Trophoblast cell (in vitro differentiated cells and primary cell): ENCODE data around the gene FAM117A.
"Not testable (repeated sequence)": the region's sequence is repeated elsewhere in the genome, so short reads cannot be mapped to it uniquely, and the experiment has no call there.

ENCODE experiments used
- DNase-seq, 2 donors: peaks; one replicate each; pipeline ENCODE4 v3.0.0-alpha.2; 2016
- H2AFZ ChIP-seq: 2 replicates; pipeline ENCODE4 v1.6.1; 2013; ENCODE audit warnings: low read length, moderate library complexity, mild to moderate bottlenecking; ENCODE audit not compliant: insufficient read depth, poor library complexity
- H2AK5ac ChIP-seq: 2 replicates; pipeline ENCODE4 v1.6.1; 2013; ENCODE audit warnings: mild to moderate bottlenecking, low read length
- H2BK120ac ChIP-seq: 2 replicates; pipeline ENCODE4 v1.6.1; 2013; ENCODE audit warnings: low read length, mild to moderate bottlenecking, moderate library complexity; ENCODE audit not compliant: insufficient read depth, poor library complexity
- H2BK12ac ChIP-seq: 2 replicates; pipeline ENCODE4 v1.6.1; 2013; ENCODE audit warnings: mild to moderate bottlenecking, low read length, moderate library complexity
- H2BK5ac ChIP-seq: 2 replicates; pipeline ENCODE4 v1.6.1; 2013; ENCODE audit warnings: low read length, low read depth, moderate library complexity, mild to moderate bottlenecking; ENCODE audit not compliant: poor library complexity
- H3K14ac ChIP-seq: 2 replicates; pipeline ENCODE4 v1.6.1; 2013; ENCODE audit warnings: mild to moderate bottlenecking, low read length
- H3K18ac ChIP-seq: 2 replicates; pipeline ENCODE4 v1.6.1; 2013; ENCODE audit warnings: mild to moderate bottlenecking, low read length
- H3K23ac ChIP-seq: 2 replicates; pipeline ENCODE4 v1.6.1; 2013; ENCODE audit warnings: low read length
- H3K27ac ChIP-seq: 2 replicates; pipeline ENCODE4 v1.5.1; 2013; ENCODE audit warnings: low read depth, mild to moderate bottlenecking, inconsistent platforms, low read length, moderate library complexity
- H3K27me3 ChIP-seq: 2 replicates; pipeline ENCODE4 v1.6.1; 2013; ENCODE audit warnings: inconsistent platforms, mild to moderate bottlenecking, low read length, moderate library complexity; ENCODE audit not compliant: insufficient read depth
- H3K36me3 ChIP-seq, 2 experiments: 1 replicate in 1 of 2; 2 replicates in 1 of 2; pipeline ENCODE4 v1.6.1; 2013; ENCODE audit warnings: low read length in 2 of 2, mild to moderate bottlenecking in 2 of 2, moderate library complexity in 1 of 2; ENCODE audit not compliant: insufficient read depth in 2 of 2, control insufficient read depth in 1 of 2
- H3K4ac ChIP-seq: 2 replicates; pipeline ENCODE4 v1.6.1; 2013; ENCODE audit warnings: low read depth, mild to moderate bottlenecking, low read length, moderate library complexity
- H3K4me1 ChIP-seq, 2 experiments: 1 replicate in 1 of 2; 2 replicates in 1 of 2; pipeline ENCODE4 v1.6.1; 2013; ENCODE audit warnings: low read length in 2 of 2, mild to moderate bottlenecking in 2 of 2, moderate library complexity in 1 of 2; ENCODE audit not compliant: insufficient read depth in 2 of 2, control insufficient read depth in 1 of 2
- H3K4me2 ChIP-seq: 2 replicates; pipeline ENCODE4 v1.6.1; 2013; ENCODE audit warnings: inconsistent platforms, mild to moderate bottlenecking, low read length, moderate library complexity
- H3K4me3 ChIP-seq: 2 replicates; pipeline ENCODE4 v1.5.1; 2013; ENCODE audit warnings: mild to moderate bottlenecking, low read depth, low read length, inconsistent platforms
- H3K79me1 ChIP-seq: one replicate; pipeline ENCODE4 v1.6.1; 2013; ENCODE audit warnings: low read length
- H3K79me2 ChIP-seq: 2 replicates; pipeline ENCODE4 v1.6.1; 2013; ENCODE audit warnings: low read length, mild to moderate bottlenecking; ENCODE audit not compliant: control insufficient read depth, insufficient read depth, poor library complexity
- H3K9ac ChIP-seq: 2 replicates; pipeline ENCODE4 v1.6.1; 2013; ENCODE audit warnings: mild to moderate bottlenecking, low read length
- H3K9me3 ChIP-seq: 2 replicates; pipeline ENCODE4 v1.6.1; 2013; ENCODE audit warnings: low read depth, mild to moderate bottlenecking, control low read depth, inconsistent platforms, low read length; ENCODE audit not compliant: insufficient read depth
- H4K12ac ChIP-seq: 2 replicates; pipeline ENCODE4 v1.6.1; 2013; ENCODE audit warnings: low read depth, mild to moderate bottlenecking, low read length, moderate library complexity
- H4K8ac ChIP-seq: 2 replicates; pipeline ENCODE4 v1.6.1; 2013; ENCODE audit warnings: low read depth, mild to moderate bottlenecking, low read length, moderate library complexity
- H4K91ac ChIP-seq: one replicate; pipeline ENCODE4 v1.6.1; 2013; ENCODE audit warnings: low read depth, mild to moderate bottlenecking, low read length, moderate library complexity
- WGBS: extraction: QIAGEN DNeasy Blood & Tissue Kit; methylation state at CpG from one replicate; pipeline ENCODE4 v1.1.7; 2013; ENCODE audit warnings: missing lambda C conversion rate; ENCODE audit not compliant: insufficient read length, insufficient coverage; ENCODE audit errors: extremely low coverage; 5-methylcytosine and 5-hydroxymethylcytosine counted together

FAM117A gene

GRCh38 chr17:49724552-49724951, 39.4 kb downstream of the FAM117A start:
- H3K18ac ChIP-seq, H3K4ac ChIP-seq, H3K4me1 ChIP-seq, H3K27me3 ChIP-seq, H3K23ac ChIP-seq, H3K36me3 ChIP-seq, H2AFZ ChIP-seq, H3K4me3 ChIP-seq, H2BK5ac ChIP-seq, H3K27ac ChIP-seq, H4K12ac ChIP-seq, H2AK5ac ChIP-seq, H3K4me2 ChIP-seq, H3K14ac ChIP-seq, H3K9me3 ChIP-seq, H3K79me1 ChIP-seq, H4K91ac ChIP-seq, H3K9ac ChIP-seq, H2BK12ac ChIP-seq, H2BK120ac ChIP-seq, H4K8ac ChIP-seq, DNase-seq, H3K79me2 ChIP-seq: not testable (repeated sequence)
- WGBS, result no CpG with 5 or more reads among the region's 6 CpGs

GRCh38 chr17:49723423-49723822, 40.5 kb downstream of the FAM117A start:
- H3K4me1 ChIP-seq, result no peaks in the 10 kb centered on the region
- WGBS, result no CpG with 5 or more reads among the region's 8 CpGs
- no peak overlapping the region for H2BK5ac ChIP-seq

GRCh38 chr17:49722066-49722465, 41.9 kb downstream of the FAM117A start:
- no peak overlapping the region for H2AFZ ChIP-seq
- peaks cover 2% of the 10 kb centered on the region for H3K9me3 ChIP-seq
- H3K27ac ChIP-seq, result no peak overlapping the region
- H4K12ac ChIP-seq, result no peak overlapping the region
- H4K91ac ChIP-seq, result no peak overlapping the region
- no peaks in the 10 kb centered on the region for H3K27me3 ChIP-seq
- H2BK12ac ChIP-seq, result no peak overlapping the region
- peaks cover 13 to 17% of the 10 kb centered on the region in 2 experiments for H3K36me3 ChIP-seq
- H2BK5ac ChIP-seq, result no peak overlapping the region
- no peak overlapping the region for H3K4me2 ChIP-seq
- H2BK120ac ChIP-seq, result no peak overlapping the region
- H2AK5ac ChIP-seq, result no peak overlapping the region
- no peak overlapping the region for H3K18ac ChIP-seq
- no peak overlapping the region for H4K8ac ChIP-seq
- H3K79me2 ChIP-seq, result no peaks in the 10 kb centered on the region
- H3K79me1 ChIP-seq, result no peaks in the 10 kb centered on the region
- no peak overlapping the region for H3K4ac ChIP-seq
- no peaks in the 10 kb centered on the region for H3K4me1 ChIP-seq
- H3K14ac ChIP-seq, result no peak overlapping the region
- WGBS, result no CpG with 5 or more reads among the region's 3 CpGs
- no peak for DNase-seq
- no peak overlapping the region for H3K23ac ChIP-seq
- no peak overlapping the region for H3K4me3 ChIP-seq
- no peak overlapping the region for H3K9ac ChIP-seq

More at GRCh38 chr17:49723423-49723822, 40.5 kb downstream of the FAM117A start:
- Histone ChIP-seq H4K12ac (no peak overlapping the region), H3K4me2 (no peak overlapping the region), H4K8ac (no peak overlapping the region), H3K23ac (no peak overlapping the region), H2BK12ac (no peak overlapping the region), H3K27me3 (no peaks in the 10 kb centered on the region), H4K91ac (no peak overlapping the region), H2BK120ac (no peak overlapping the region), H3K4me3 (no peak overlapping the region), H3K9me3 (no peaks in the 10 kb centered on the region), H3K36me3 (peaks cover 9 to 11% of the 10 kb centered on the region in 2 experiments), H3K18ac (no peak overlapping the region), H2AFZ (no peak overlapping the region), H3K14ac (no peak overlapping the region), H3K9ac (no peak overlapping the region), H3K27ac (no peak overlapping the region), H3K79me1 (no peaks in the 10 kb centered on the region), H3K79me2 (no peaks in the 10 kb centered on the region), H3K4ac (no peak overlapping the region), H2AK5ac (no peak overlapping the region)
- no peak for DNase-seq

- no peak overlapping the region for H2BK5ac ChIP-seq
- H3K4me3 ChIP-seq, result no peak overlapping the region
- H2AK5ac ChIP-seq, result no peak overlapping the region
- no peak overlapping the region for H3K4ac ChIP-seq
- no peaks in the 10 kb centered on the region for H3K79me2 ChIP-seq
- H3K9me3 ChIP-seq, result peaks cover 2% of the 10 kb centered on the region
- H3K18ac ChIP-seq, result no peak overlapping the region
- no peak for DNase-seq
- WGBS, result no CpG with 5 or more reads among the region's 10 CpGs
- H3K9ac ChIP-seq, result no peak overlapping the region
- H3K79me1 ChIP-seq, result no peaks in the 10 kb centered on the region
- no peak overlapping the region for H3K14ac ChIP-seq
- H3K27ac ChIP-seq, result no peak overlapping the region
- no peak overlapping the region for H4K8ac ChIP-seq
- no peak overlapping the region for H3K4me2 ChIP-seq
- peaks cover 16 to 25% of the 10 kb centered on the region in 2 experiments for H3K36me3 ChIP-seq
- no peak overlapping the region for H2BK12ac ChIP-seq
- no peak overlapping the region for H2BK120ac ChIP-seq
- H3K27me3 ChIP-seq, result no peaks in the 10 kb centered on the region
- H3K4me1 ChIP-seq, result no peaks in the 10 kb centered on the region
- H4K91ac ChIP-seq, result no peak overlapping the region
- no peak overlapping the region for H4K12ac ChIP-seq
- no peak overlapping the region for H2AFZ ChIP-seq
- no peak overlapping the region for H3K23ac ChIP-seq
Observed at GRCh38 chr17:49717371-49717861, 46.5 kb downstream of the FAM117A start.
